Nephron (organoid): ENCODE data around the gene CNOT1.

ENCODE experiments used
- H3K27ac Mint-ChIP-seq, 3 experiments: 2 replicates each; pipeline ENCODE4 v1.8.0; 2020; ENCODE audit warnings: mixed read lengths in 3 of 3, mild to moderate bottlenecking in 2 of 3, moderate library complexity in 1 of 3
- H3K27me3 Mint-ChIP-seq: 2 replicates; pipeline ENCODE4 v1.8.0; 2021; ENCODE audit warnings: low read depth, mild to moderate bottlenecking, moderate library complexity, mixed read lengths
- H3K36me3 Mint-ChIP-seq: 2 replicates; pipeline ENCODE4 v1.8.0; 2020; ENCODE audit warnings: low read depth, mixed read lengths
- H3K4me1 Mint-ChIP-seq: 2 replicates; pipeline ENCODE4 v1.8.0; 2020; ENCODE audit warnings: mixed read lengths
- H3K4me3 Mint-ChIP-seq, 3 experiments: 2 replicates each; pipeline ENCODE4 v1.8.0; 2020; ENCODE audit warnings: mild to moderate bottlenecking in 3 of 3, mixed read lengths in 3 of 3, moderate library complexity in 2 of 3
- H3K9me3 Mint-ChIP-seq: 2 replicates; pipeline ENCODE4 v1.8.0; 2020; ENCODE audit warnings: mixed read lengths
- TF ChIP-seq, protein P1 (sequence below), 3 experiments: fragments of 200-600 bp; sonication (generic); IDR thresholded peaks; one replicate each; pipeline ENCODE4 v1.5.0; 2021; ENCODE audit warnings: antibody characterized with exemption in 3 of 3; ENCODE audit not compliant: unreplicated experiment in 3 of 3

The CNOT1 gene

DNA sequence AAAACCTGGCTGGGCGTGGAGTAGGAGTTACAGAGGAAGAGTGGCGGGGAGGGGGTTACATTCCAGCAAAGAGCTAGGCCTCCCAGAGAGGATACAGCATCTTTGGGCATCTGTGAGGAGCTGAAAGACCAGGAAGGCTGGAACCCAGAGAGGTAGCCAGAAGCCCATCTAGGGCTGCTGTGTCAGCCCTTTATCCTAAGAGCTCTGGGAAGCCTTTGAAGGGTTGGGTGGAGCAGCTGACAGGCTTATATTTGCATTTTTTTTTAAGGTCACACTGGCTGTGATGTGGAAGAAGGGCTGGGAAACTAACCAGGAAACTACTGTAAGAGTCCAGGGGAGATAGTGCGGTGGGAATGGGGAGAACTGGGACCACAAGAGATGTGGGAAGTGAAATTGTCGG, 6.8 kb upstream of the CNOT1 start:
- Mint-ChIP-seq H3K4me1 (no peaks in the 10 kb centered on the region), H3K27ac (no peak overlapping the region), H3K27me3 (peaks cover 4% of the 10 kb centered on the region), H3K9me3 (no peaks in the 10 kb centered on the region), H3K36me3 (no peaks in the 10 kb centered on the region), H3K4me3 (no peak overlapping the region)
- TF ChIP-seq, protein P1, sequence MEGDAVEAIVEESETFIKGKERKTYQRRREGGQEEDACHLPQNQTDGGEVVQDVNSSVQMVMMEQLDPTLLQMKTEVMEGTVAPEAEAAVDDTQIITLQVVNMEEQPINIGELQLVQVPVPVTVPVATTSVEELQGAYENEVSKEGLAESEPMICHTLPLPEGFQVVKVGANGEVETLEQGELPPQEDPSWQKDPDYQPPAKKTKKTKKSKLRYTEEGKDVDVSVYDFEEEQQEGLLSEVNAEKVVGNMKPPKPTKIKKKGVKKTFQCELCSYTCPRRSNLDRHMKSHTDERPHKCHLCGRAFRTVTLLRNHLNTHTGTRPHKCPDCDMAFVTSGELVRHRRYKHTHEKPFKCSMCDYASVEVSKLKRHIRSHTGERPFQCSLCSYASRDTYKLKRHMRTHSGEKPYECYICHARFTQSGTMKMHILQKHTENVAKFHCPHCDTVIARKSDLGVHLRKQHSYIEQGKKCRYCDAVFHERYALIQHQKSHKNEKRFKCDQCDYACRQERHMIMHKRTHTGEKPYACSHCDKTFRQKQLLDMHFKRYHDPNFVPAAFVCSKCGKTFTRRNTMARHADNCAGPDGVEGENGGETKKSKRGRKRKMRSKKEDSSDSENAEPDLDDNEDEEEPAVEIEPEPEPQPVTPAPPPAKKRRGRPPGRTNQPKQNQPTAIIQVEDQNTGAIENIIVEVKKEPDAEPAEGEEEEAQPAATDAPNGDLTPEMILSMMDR (IDR thresholded peaks at IDR 0.05; ENCODE audit: unreplicated experiment in 3 of 3): no peak

DNA sequence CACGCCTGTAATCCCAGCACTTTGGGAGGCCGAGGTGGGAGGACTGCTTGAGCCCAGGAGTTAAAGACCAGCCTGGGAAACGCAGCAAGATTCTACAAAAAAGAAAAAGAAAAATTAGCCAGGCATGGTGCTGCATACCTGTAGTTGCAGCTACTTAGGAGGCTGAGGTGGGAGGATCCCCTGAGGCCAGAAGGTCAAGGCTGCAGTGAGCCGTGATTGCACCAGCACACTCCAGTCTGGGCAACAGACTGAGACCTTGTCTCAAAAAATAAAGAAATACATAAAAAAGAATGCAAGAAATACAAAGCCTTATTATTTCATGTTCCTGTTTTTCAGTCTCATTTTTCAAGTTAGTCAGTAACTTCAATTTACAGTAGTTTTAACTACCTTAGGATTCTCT, 5.9 kb upstream of the CNOT1 start:
- Mint-ChIP-seq H3K27me3 (peaks cover 4% of the 10 kb centered on the region), H3K4me3 (no peak overlapping the region), H3K36me3 (no peaks in the 10 kb centered on the region), H3K4me1 (no peaks in the 10 kb centered on the region), H3K27ac (no peak overlapping the region), H3K9me3 (no peaks in the 10 kb centered on the region)
- TF ChIP-seq, protein P1 (IDR thresholded peaks at IDR 0.05; ENCODE audit: unreplicated experiment in 3 of 3): no peak

DNA sequence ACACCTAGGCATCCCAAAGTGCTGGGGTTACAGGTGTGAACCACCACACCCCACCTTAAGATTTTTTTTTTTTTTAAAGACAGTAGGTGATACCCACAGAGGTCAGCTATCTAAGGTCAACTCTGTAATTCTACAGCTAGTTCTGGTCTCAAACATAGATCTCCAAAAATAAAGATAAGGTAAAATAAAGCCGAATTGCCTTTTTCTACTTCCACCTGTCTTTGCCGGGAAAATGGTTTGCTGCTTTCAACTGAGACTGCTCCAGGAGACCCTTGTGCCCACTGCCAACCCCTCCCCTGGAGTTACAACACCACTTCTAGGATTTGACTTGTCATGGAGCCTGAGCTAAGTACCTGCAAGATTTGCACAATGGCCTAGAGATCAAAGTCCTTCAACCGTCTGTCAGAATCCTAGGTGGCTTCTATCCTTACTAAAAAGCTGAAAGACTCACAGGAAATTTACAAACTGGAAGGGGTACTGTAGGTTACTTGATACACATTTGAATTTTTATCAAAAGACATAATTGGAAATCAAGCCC, 4.7 kb upstream of the CNOT1 start:
- H3K27me3 Mint-ChIP-seq: peaks cover 4% of the 10 kb centered on the region
- H3K36me3 Mint-ChIP-seq: no peaks in the 10 kb centered on the region
- peak overlapping the region in 2 of 3 experiments; percentile 22 to 25 for H3K27ac Mint-ChIP-seq
- H3K9me3 Mint-ChIP-seq: no peaks in the 10 kb centered on the region
- H3K4me3 Mint-ChIP-seq: no peak overlapping the region
- no peaks in the 10 kb centered on the region for H3K4me1 Mint-ChIP-seq
- TF ChIP-seq, protein P1 (IDR thresholded peaks at IDR 0.05; ENCODE audit: unreplicated experiment in 3 of 3): no peak

DNA sequence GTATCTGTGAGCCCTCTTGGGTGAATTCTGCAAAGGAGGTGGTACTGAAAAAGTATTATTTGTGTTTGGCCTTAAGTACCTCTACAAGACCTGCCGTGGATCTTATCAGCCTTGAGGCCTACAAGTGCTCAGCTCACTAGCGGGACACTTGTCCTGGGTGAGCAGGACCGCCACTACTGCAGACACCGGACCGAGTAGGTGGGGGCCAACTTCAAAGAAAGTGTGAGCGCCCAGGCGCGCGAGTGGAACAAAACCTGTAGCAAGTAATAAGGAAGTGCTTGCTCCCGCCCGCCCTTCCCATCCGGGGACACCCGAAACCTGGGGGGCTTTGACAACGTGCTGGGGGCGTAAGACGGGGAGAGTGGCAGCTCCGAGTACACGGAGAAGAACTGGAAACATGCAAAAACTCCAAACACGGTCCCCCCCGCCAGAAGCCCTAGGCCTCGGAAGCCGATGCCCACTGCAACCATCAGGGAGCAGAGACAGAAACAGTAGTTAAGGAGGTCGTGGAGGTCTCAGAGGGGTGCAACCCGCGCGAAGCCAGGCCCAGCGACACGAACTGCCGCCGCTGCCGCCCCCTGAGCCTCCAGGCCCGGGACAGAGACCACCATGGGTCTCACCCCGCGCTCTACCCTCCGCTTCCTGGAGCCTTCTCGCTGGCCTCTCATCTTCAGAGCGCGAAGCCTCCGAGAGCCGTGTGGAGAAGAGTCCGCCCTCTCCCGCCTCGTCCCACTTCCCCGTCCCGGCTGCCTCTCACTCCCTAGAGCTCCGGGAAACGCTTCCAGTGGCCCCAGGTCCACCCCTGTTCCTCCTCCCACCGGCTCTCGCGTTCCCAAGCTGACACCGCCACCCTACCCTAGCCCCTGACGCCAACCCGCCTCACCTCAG, 537 bp downstream of the CNOT1 start:
- H3K36me3 Mint-ChIP-seq: peaks cover 9% of the 10 kb centered on the region
- TF ChIP-seq, protein P1 (IDR thresholded peaks at IDR 0.05; ENCODE audit: unreplicated experiment in 3 of 3): no peak

DNA sequence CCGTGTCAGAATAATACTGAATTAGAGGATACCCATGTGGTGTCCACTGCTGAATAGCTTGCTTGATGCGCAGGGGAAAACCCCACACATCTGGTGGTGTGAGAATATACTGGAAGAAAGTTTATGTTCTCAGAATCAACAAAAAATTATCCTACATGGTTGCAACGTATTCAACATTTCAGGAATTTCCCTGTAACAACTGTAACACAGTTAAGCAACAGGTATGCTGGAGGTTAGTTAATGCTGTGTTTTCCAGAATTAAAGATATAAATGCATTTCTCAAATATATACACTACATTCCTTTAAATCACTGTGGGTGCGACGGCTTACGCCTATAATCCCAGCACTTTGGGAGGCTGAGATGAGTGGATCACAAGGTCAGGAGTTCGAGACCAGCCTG, 5.4 kb downstream of the CNOT1 start:
- TF ChIP-seq, protein P1 (IDR thresholded peaks at IDR 0.05; ENCODE audit: unreplicated experiment in 3 of 3): no peak
- Mint-ChIP-seq H3K4me3 (no peak overlapping the region), H3K27ac (no peak overlapping the region), H3K9me3 (no peaks in the 10 kb centered on the region), H3K27me3 (no peaks in the 10 kb centered on the region), H3K36me3 (peaks cover 46% of the 10 kb centered on the region), H3K4me1 (peaks cover 7% of the 10 kb centered on the region)

More for the DNA sequence above, 537 bp downstream of the CNOT1 start:
- H3K27ac Mint-ChIP-seq: peak overlapping the region; percentile 99 to 100 (median 99)
- no peaks in the 10 kb centered on the region for H3K27me3 Mint-ChIP-seq
- H3K4me3 Mint-ChIP-seq: peak overlapping the region; percentile 95 to 100 (median 99)
- H3K4me1 Mint-ChIP-seq: peaks cover 7% of the 10 kb centered on the region
- no peaks in the 10 kb centered on the region for H3K9me3 Mint-ChIP-seq
